GM19035 (cell line): ENCODE results near the gene MANF.
"Not testable (repeated sequence)": the region's sequence is repeated elsewhere in the genome, so short reads cannot be mapped to it uniquely, and the experiment has no call there.

ENCODE experiments used
- ATAC-seq: cut with Tn5 transposase; IDR thresholded peaks from one replicate; pipeline ENCODE4 v1.9.1; 2021; ENCODE audit not compliant: unreplicated experiment

Gene MANF

DNA sequence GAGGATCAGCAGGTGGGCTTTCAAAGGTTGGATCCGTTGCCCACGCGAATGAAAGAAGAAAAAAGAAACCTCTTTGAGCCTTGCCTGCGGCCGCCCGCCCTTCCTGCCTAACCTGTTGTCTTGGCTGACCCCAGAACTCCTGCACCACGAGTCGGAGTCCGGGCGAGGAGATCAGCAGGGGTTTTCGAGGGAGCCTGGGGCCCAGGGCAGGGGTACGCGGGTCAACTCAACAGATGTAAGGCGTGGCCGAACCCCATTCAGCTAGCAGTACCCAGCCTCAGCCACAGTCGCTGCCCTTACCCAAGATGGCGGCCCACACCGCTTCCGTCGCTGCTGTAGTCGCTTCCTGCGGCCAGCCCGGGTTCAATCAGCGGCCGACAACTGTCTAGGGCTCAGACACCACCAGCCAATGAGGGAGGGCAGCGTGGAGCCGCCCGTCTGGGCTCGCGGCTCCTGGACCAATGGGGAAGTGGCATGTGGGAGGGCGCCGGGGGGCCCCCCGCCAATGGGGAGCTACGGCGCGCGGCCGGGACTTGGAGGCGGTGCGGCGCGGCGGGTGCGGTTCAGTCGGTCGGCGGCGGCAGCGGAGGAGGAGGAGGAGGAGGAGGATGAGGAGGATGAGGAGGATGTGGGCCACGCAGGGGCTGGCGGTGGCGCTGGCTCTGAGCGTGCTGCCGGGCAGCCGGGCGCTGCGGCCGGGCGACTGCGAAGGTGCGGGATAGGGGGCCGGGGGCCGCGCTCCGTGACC, at the start of gene MANF:
TSS of gene MANF (plus strand) at position 566 of the 748 bp plus-strand sequence. CDS start at position 618, 52 bp downstream.
- ATAC-seq = peak; percentile 95

DNA sequence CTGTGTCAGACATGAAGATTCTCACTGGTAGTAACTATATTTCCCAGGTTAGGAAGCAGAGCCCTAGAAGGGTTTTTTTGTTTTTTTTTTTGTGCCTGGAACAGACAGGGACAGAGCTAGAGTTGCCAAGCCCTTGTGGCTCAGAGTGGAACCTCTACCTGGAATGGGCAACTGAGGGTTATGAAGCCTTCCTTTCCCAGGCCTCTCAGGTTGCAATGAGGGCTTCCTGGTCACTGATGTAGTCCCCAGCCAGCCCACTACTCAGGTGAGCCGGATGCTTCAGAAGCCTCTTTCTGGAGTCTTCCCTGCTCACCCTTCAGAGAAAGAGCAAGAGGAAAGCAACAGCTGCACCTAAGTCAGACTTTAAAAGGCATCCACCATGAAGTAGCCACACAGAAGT, 48.8 kb upstream of the MANF start:
- no peak for ATAC-seq

DNA sequence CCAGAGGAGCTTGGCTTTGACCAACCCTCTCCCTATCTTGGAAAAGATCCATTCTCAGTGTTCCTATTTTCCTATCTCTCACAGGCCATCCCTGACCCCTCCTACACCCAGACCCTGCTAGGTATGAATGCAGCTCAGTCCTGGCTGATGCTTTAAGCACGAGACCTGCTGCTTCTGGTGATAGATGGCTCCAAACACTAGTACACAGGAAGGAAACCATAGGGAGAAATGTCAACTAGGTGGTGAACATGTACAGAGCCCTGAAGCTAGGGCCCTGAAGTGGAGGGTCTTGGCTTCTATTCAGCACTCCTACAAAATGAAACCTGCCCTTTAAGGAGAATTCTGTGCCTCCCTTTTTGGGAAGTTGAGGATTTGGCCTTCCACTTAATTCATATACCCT, 47.4 kb upstream of the MANF start:
- no peak for ATAC-seq

DNA sequence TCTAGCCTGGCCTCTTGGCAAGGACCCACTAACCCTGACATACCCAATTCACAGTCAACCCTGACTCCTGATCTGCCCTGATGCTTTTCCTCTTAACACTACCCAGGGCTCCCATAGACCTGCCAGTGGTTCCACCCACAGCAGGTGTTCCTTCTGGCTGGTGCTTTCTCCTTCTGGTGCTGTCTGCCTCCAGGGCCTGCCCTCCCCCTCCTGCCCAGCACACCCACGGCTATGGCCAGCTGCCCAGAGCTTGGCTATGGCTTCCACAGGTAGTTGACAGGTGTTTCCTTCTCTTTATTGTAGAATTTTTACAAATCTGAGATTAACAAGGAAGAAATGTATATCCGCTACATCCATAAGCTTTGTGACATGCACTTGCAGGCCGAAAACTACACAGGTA, 46.5 kb upstream of the MANF start:
- ATAC-seq = no peak

DNA sequence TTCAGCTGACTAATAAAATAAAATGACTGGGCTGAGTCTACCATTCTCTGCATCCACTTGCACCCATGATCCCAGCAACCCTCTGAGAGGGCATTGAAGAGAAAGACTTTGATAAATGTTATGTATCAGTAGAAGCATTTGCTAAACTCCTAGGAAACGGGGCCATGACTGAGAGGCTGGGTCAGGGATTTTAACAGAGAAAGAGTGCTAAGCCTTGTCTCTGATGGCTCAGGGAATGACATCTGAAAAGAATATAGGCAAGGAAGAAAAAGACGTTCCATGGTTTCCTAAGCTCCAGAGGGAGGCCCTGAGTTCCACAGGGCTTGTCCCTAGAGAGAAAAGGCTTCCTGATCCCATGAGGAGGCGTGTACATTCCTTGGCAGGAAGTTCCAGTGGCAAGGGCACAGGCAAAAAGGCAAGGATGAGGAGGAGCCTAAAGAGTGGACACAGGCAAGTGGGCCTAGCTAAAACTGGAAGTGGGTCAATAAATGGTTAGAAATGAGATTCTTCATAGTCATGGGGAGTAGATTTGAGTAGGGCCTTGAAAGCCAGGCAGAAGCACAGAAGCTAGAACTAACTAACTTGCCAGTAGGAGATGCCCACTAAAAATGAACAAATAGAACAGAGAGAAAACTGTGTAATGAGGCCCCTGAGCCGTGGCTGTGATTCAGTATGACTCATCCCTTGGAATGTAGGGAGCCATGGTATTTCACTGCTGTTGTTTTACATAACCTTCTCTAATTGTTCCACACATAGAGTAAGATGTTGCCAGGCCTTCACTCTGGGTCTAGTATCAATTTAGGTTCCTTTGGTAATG, 44.9 kb upstream of the MANF start:
- no peak for ATAC-seq

DNA sequence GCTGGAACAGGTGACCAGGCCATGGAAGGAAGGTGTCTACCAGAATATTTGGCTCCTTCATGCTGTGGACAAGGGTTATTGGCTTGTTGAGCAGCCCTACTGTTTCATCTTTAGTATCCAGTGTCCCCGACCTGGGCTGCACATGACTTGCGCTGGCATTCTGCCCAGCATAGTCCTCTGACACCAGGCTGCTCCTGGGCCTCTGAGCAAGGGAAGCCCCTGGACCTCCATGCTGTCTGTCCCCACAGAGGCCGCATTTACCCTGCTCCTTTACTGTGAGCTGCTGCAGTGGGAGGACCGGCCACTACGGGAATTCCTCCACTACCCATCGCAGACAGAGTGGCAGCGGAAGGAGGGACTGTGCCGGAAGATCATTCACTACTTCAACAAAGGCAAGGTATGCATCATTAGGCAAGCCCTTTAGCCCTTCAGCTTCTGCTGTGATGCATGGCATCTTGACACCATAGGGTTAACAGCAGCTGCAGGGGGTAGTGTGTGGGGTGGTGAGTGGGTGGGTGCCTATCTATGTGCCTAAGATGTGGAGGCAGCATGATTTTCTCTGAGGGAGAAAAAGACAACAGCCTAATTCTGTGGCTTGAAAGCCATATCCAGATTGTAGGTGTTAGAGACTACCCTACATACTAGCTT, 44.0 kb upstream of the MANF start:
- ATAC-seq = no peak

DNA sequence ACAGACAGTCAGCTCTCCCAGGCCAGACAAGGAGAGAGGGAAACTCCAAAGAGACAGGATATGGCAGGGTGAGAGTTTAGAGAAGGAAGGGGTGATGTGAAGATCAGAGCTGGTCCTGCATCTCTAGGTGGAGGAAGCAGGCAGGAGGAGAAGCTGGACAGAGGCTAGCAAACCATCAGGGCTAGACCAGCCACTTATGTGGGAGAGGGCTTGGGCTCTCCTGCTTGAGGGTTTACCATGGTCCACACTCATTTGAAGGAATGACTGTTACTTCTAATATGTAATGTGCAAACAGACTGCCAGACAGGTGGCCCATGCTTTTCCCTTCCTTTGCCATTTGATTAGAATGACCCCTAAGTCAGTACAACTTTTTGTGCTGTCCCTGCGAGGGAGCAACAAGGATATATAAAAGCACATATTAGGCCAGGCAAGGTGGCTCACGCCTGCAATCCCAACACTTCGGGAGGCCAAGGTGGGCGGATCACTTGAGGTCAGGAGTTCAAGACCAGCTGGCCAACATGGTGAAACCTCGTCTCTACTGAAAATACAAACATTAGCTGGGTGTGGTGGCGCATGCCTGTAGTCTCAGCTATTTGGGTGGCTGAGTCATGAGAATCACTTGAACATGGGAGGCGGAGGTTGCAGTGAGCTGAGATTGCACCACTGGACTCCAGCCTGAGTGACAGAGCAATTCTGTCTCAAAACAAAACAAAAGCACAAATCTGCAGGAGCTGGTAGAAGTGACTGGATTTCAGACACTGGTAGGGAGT, 41.0 kb upstream of the MANF start:
- no peak for ATAC-seq

DNA sequence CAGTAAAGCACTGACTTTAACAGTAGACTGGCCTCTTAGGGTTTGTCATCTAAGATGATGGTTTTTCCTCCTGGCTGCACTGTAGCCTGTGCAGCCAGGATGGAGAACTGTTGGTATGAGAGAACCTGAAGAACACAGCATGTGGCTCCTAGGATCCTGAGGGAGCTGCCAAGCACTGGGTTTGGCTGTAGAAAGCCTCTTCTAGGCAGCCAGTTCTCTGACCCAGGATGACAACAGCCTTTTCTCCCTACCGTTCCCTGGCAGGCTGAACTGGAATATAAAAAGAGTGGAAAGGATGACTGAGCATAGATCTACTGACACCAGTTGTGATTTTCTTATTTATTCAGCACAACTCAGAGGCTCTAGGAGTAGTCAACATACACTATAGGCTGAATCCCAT, 34.3 kb upstream of the MANF start:
- ATAC-seq = no peak

DNA sequence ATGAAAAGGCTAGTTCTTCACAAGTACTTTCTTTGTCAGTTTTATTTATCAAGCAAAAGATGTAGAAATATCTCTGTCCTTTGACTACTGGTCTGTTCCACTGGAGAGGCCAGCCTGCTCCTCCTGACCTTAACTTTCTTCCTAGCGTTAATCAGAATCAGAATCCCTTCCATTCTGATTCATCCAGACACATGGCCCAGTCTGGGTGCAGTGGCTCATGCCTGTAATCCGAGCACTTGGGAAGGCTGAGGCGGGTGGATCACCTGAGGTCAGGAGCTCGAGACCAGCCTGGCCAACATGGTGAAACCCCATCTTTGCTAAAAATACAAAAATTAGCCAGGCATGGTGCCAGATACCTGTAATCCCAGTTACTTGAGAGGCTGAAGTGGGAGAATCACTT, 32.0 kb upstream of the MANF start:
- no peak for ATAC-seq

DNA sequence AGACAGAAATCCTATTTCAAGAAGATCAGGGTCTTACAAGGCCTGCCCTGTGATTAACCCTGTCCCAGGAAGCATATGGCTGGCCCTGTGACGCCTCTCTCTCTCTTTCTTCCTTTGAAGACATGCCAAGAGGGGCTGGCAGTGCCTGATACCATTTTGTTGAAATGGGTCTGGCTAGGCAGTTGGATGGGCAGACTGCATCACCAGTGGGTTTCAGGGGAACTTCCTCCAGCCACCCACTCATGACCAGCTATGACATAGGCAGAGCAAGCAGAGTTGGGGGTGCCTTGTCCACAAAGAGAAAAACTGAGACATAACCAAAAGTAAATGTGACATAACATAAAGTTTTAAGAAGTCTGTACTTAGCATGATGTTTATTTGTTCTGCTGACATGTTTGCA, 31.4 kb upstream of the MANF start:
- no peak for ATAC-seq

DNA sequence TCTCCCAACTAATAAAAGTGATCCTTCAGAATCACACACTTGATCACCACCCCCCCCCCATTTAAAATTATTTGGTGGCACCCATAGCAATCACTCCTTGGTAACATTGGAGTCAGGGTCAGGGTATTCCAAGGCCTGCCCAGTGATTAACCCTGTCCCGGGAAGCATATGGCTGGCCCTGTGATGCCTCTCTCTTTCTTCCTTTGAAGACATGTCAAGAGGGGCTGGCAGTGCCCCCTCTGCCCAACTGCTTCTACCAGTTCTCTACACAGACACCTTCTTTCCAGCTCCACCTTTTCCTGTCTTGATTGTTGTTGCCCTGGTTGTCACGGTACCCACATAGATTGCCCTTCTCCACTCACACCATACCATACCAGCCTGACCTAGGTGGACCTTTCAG, 30.9 kb upstream of the MANF start:
- ATAC-seq = no peak

DNA sequence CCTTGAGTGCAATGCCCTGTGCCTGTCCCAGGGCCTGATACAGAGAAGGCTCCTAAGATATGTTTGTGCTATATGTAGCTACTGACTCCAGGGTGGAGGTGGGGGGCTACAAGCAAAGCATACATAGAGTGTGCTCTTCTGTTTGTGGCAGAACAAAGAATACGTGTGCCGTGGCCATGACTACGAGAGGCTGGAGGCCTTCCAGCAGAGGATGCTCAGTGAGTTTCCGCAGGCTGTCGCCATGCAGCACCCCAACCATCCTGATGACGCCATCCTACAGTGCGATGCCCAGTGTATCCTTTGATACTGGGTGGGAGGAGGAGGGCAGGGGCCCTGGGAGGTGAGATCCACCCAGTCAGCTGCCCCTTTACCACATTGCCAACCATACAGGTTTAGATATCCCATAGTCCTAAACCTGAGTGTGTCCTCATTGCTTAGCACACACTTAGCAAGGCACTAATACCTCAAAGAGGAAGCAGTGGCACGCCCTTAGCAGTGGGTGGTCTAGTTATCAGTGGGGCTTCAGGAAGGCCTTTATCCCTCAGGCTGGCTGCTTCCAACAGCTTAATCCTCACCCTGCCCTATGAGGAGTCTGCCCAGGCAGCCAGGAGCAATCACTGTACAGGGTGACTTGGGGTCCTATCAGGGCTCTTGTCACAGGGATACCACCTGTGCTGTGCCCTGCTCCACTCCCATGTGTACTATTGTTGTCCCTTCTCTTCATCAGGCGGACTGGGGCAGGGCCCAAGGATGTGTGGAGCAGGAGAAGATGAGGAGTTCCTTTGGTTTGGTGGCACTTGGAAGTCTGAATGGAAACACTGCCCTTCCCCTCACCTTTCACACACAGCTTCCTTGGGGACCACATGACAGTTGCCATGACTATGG, 30.1 kb upstream of the MANF start:
- ATAC-seq = no peak

DNA sequence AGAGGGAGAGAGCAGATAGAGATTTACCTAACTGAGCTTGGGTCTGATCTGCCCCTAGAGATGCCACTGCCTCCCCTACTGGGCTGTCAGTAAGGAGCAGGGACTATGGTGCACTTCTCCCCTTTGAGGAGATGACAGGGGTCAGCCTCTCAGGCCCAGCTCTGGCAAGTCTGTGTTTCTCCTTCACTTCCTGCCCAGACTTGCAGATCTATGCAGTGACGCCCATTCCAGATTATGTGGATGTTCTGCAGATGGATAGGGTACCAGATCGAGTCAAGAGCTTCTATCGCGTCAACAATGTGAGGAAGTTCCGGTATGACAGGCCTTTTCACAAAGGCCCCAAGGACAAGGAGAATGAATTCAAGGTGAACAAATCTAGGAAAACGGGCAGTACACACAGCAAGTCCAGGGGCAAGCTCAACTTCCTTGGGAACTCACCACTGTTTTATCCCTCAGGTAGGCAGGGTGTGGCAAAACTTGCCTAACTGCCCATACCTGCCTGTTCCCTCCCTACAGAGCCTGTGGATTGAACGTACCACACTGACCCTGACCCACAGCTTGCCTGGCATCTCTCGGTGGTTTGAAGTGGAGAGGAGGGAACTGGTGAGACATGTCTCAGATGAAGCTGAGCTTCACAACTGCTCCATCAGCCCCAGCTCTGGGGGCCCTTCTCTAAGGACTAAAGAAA, 29.1 kb upstream of the MANF start:
- no peak for ATAC-seq

DNA sequence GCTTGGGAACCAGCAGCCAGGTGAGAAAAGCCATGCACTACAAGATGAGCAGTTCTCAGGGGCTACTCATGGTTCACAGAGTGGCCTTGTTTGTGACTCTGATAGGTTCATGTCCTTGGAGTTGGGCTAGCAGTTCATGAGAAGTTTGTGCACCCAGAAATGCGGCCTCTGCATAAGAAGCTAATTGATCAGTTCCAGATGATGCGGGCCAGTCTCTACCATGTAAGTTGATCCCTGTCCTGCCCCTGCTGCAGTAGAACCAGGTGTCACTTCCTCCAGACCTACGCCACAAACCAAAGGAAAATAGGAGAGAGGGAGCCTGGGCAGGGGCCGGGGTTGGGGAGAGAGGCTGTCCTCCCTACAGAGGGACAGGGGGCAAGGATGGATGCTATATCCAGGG, 27.2 kb upstream of the MANF start:
- no peak for ATAC-seq

DNA sequence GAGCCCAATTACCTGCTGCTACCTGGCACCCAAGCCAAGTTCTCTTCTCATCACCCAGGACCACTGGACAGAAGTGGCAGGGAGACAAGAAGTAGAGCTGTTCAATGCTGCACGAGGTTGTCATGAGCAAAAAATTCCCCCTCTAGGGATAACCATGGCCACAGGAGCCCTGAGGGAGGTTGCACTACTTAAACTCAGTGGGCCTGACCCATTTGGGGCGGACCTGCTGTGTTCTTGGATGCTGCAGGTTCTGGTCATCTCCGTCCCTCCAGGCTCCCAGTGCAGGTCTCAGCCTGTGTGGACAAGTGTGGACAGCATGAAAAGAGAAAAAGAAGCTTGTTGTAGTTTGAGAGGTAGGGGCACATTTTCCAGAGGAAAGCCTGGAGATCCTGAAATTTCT, 26.1 kb upstream of the MANF start:
- ATAC-seq = no peak

DNA sequence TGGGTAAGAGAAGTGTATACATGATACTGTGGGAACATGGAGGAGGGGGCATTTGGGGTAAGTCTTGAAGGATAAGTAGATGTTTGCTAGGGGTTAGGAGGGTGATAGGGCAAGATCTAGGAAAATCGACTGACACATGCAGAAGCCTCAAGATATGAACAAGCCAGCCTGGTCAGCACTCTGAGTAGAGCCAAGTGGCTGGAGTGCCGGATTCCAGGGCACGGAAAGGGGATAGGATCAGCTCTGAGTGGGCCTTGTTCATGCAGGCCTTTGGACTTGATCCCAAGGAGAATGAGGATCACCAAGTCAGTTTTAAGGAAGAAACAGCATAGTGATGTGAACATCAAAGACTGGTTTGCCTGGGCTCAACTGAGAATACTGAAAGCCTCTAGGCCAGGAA, 24.3 kb upstream of the MANF start:
- ATAC-seq = no peak

DNA sequence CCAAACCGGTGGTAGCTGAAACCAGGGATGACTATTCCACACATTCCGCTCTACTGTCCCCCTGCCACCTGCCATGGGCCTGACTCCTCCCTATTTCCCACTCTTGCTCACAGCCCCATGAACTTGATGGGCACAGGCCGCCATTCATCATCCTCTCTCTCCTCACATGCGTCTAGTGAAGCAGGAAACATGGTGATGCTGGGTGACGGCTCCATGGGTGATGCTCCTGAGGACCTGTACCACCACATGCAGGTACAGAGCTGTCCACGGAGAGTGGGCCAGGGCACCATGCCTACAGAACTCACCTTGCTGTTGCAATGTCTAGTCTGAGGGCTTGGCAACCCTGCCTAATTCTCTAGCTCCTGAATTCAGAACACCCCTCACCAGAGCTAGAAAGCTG, 23.3 kb upstream of the MANF start:
- no peak for ATAC-seq

DNA sequence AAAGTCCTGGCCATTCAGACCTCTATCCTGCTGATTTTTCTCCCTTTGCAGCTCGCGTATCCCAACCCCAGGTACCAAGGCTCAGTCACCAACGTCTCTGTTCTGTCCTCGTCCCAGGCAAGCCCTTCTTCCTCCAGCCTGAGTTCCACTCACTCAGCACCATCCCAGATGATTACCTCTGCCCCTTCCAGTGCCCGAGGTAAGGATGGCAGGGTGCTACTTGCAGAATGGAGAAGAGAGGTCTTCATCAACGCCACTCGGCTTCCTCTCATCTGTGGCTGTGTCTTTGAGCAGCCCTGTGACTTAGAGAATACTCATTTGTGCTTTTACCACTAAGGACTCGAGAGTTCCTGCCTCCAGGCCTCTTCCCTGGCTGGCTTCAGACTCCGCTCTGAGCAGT, 22.6 kb upstream of the MANF start:
- no peak for ATAC-seq

DNA sequence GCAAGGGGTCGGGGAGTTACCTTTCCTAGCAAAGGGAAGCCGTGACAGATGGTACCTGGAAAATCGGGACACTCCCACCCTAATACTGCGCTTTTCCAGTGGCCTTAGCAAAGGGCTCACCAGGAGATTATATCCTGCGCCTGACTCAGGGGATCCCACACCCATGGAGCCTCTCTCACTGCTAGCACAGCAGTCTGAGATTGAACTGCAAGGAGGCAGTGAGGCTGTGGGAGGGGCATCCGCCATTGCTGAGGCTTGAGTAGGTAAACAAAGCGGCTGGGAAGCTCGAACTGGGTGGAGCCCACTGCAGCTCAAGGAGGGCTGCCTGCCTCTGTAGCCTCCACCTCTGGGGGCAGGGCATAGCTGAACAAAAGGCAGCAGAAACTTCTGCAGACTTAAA, 16.8 kb upstream of the MANF start:
- ATAC-seq = not testable (repeated sequence)
